GM19193 (cell line): ENCODE measurements around the gene DENND1B.

Experiments
- POLR2A ChIP-seq: IDR thresholded peaks from 4 replicates; pipeline ENCODE4 v1.6.1; 2011; ENCODE audit not compliant: insufficient read depth, insufficient read length; ENCODE audit errors: extremely low read depth

Gene DENND1B, protein sequence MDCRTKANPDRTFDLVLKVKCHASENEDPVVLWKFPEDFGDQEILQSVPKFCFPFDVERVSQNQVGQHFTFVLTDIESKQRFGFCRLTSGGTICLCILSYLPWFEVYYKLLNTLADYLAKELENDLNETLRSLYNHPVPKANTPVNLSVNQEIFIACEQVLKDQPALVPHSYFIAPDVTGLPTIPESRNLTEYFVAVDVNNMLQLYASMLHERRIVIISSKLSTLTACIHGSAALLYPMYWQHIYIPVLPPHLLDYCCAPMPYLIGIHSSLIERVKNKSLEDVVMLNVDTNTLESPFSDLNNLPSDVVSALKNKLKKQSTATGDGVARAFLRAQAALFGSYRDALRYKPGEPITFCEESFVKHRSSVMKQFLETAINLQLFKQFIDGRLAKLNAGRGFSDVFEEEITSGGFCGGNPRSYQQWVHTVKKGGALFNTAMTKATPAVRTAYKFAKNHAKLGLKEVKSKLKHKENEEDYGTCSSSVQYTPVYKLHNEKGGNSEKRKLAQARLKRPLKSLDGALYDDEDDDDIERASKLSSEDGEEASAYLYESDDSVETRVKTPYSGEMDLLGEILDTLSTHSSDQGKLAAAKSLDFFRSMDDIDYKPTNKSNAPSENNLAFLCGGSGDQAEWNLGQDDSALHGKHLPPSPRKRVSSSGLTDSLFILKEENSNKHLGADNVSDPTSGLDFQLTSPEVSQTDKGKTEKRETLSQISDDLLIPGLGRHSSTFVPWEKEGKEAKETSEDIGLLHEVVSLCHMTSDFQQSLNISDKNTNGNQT

DNA sequence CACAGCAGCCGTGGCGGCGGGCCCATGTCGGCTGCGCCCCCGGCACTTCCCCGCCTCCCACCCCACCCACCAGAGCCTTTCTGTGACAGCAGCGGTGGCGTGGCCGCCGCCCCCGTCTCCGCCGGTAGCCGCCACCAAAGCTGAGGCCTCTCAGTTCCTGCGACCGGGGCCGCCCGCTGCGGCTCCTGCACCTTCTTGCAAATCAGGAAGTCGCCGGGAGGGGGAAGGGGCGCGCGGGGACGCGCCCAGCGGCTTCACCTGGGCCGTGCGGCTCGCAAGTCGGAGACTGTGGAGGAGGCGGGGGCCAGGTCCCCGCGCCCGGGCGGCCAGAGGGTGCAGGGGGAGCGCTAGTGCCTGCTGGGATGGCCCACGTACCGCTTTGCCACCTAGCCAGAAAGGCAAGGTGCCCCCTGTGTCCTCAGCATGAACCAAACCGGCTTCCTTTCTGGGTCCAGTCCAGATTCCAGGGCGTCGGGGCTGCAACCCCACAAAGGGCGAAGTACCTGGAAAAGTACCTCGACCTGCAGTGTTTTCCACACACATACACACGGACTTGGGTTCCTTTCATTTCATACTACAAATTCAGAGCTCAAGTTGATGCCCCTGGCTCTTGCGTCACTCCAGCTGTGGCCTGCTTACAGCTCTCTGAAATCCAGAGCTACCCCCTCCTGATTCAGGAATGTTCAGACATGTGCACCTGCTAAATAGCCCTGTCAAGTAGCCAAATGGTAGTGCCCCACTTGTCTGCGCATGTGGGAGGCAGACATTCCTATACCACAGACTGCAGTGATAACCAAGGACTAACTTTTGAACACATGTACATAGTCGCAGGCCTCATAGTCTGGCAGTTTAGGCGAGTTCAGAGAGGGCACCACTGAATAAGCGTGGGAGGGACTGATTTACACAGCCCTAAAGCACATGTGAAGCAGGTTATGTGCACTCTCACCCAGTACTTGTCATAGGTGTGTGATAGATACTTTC, at the start of gene DENND1B:
TSS of gene DENND1B (minus strand) at position 199 of the 981 bp plus-strand sequence. CDS start 325 bp downstream, outside the sequence.
- no peak for TF ChIP-seq POLR2A

DNA sequence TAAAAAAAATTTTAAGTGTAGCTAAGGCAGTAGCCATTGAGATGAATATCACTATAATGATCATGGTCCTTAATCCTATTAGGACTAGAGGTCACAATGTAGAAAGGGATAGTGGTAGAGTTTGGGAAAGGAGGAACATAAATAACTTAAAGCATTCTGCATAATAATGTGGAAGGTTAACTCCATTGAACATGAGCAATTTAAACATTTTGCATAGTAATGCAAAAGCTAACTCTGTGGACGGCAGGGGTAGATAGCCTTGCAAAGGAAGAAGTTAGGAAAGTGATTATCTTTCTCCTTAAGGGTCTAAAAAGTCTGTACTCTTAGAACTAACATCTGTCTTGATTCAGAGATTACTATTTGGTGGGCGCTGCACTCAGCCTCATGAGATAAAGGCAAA, 39.0 kb upstream of the DENND1B start:
- TF ChIP-seq POLR2A: no peak

DNA sequence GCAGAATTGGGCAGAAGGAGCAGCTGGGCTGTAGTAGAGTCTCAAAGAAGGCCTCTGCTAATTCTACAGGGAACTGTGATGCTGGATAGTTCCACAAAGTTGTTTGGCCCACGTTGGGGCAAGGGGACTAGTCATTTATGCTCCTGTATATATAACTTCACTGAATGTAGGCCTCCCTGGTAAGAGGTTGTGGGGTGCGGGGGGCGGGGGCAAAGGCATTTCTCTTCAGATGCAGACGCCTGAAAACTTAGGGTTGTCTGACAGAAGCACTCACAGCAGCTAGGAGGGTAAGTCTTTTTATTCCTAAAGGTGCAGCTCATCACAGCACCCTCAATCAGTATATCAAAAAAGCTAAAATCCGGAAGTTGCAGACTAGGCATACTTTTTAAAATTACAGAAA, 38.5 kb upstream of the DENND1B start:
- no peak for TF ChIP-seq POLR2A

DNA sequence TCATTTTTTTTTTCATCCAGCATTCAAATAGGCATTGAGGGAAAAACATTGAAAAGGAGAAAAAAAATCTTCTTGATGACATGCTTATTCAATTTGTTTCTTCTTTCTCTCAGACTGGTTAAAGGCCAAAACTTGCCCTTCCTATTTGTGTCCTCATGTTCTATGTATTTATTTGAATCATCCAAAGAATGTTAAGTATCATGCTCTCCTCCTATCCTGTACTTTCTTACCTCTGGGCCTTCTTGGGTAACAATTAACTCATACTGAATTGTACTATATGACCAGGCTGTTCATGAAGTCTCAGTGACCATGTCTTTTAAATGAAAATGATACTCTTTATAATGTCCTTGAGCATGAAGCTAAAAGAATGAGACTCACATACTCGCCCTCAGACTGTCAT, 36.5 kb upstream of the DENND1B start:
- no peak for TF ChIP-seq POLR2A

DNA sequence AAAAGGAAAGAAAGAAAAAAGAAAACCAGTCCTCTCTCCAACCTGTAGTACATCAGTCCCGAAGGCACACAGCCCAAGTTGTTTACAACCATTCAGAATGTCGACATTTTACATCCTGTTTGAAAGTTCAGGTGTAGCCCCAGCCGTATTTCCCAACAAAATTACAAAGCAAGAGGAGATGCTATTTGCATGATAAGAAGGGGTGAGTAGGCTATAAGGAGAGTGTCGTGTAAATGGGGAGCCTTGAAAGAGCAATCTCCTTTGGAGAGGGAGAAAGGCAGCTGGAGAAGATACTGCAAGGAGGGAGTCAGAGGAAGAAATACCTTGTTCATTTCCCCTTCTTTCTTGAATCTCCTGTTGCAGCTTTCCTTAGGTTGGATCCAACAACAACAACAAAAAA, 35.5 kb upstream of the DENND1B start:
- TF ChIP-seq POLR2A: no peak

DNA sequence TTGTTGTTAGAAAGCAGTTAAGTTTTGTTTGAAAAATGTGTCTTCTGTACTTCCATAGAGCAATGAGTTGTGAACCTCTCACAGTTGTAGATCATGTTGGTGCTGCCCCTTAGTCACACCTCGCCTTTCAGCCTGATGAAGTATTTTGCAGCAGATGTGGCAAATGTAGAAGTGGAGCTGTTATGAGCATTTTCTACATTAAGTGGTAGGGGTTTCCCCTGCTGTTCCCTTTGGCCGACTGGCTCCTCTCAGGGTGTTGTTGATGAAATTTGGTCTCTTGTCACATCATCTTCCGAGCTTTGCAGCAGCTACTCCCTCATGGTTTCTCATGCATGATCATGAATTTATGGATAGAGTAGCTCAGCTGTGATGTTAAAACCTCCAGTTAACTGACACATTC, 33.6 kb upstream of the DENND1B start:
- no peak for TF ChIP-seq POLR2A

DNA sequence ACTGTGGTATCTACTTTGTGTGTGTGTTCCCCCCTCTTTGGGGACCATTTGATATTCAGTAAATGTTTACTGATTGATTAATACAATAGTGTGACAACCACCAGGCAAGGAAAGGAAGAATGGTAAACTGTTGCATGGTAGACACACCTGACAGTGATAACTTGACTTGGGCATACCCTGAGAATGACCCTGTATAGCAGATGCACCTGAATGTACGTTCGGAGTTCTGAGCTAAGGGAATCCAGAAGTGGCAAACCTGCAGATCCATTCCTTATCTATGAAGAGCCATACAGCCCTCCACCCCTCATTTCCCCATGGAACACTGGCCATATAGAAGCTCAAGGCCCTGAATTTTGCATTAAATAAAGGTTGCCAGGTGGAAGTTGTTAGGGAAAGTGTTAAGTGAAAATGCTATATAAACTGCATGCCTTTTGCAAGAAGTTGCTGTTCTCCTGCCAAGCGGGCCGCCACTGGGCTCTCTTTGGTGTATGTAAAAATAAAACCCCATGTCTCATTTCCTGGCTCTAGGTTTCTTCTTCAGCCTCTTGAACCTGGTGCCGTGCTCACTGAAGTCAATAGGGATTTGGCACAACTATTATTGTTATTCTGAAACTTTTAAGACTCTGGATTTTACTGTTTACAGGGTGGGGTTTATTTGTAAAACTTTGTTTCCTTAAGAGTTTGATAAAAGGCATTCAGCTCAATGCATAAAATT, 32.6 kb upstream of the DENND1B start:
- TF ChIP-seq POLR2A: no peak

DNA sequence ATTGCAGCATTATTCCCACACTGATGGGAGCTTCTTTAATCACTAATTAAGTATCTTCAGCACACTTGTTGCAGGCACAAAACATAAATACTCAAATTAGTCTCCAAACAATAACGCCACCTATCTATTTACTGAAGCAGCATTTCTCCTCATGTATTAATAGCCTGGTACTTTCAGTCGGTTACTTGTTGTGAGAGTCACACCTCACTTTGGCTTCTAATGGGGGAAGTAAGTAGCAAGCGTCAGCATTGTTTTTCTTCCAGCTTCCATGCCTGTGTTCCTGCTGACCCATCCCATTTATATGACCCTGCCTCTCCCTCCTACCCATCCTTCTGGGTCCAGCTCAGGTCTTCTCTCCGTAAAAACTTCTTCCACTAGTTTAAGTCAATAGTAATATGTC, 31.9 kb upstream of the DENND1B start:
- no peak for TF ChIP-seq POLR2A

DNA sequence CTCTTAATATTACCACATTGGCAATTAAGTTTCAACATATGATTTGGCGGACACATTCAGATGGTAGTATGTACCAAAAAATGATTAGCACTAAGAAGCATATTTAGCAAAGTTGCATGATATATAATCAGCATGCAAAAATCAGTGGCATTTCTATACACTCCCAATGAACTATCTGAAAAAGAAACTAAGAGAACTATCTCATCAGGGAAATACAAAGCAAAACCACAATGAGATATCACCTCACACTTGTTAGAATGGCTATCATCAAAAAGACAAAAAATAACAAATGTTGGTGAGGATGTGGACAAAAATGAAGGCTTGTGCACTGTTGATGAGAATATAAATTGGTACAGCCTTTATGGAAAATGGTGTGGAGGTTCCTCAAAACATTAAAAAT, 31.4 kb upstream of the DENND1B start:
- TF ChIP-seq POLR2A: no peak

DNA sequence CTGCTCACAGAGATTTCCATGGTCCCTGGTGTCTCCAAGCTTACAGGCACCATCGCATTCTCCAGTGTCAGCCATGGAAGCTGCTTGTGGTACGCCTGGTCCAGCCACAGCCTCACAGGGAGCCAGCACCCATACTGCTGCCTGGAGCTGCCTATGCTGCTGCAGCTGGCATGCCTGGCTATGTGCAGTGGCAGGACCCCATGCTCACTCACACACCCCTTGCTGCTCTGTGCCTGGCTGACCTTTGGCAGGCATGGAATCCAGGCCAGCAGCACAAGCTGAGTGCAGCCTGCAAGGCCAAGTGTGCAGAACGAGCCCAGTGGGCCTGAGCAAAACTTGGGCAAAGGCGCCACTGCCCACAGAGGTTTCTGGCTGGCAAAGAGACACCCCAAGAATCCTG, 26.4 kb upstream of the DENND1B start:
- TF ChIP-seq POLR2A: no peak

DNA sequence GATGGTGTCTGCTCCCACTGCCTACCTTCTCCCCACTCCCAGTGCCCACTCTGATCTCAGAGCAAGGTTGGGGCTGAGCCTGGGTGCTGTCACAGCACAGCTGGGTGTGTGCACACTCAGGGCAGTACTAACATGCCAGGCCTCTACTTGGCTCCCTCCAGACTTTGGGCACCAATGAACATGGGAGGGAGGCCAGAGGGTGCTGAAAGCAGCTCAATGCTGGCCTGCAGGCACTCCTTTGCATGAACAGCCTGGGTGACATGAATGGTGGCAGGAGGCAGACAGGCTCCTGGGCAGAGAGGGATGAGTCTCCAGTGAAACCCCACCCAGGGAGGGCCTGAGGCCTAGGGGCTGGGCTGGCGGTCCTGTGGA, 25.8 kb upstream of the DENND1B start:
- TF ChIP-seq POLR2A: no peak

DNA sequence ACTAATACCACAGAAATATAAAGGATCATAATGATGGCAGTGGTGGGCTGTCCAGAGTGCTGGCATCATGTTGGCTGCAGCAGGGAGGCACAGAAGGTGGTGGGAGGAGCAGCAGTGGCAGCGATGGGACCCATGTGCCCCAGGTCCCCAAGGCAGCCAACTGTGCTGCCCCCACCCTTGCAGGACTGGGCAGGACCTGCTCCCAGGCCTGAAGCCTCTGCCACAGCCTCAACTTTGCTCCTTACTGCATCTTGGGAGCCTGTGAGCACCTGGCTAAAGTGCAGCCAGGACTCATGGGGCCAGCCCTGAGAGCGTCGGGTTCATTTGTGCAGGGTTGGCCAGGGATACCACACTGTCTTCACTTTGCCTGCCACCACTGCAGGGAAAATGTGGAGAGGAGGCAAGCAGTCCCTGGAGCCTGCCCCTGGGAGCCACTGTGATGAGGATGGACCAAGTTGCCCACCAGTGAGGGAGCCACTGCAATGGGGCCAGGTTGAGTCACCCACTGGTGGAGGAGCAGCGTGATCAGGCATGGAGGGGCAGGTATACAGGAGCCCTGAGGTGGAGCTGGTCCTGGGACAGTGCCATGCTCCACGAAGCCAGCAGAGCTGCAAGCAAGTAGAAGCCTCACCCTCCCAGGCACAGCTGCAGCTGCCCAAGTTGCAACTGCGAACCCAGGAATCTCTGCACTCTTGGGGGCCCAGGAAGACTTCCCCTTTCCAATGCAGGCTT, 25.3 kb upstream of the DENND1B start:
- no peak for TF ChIP-seq POLR2A

DNA sequence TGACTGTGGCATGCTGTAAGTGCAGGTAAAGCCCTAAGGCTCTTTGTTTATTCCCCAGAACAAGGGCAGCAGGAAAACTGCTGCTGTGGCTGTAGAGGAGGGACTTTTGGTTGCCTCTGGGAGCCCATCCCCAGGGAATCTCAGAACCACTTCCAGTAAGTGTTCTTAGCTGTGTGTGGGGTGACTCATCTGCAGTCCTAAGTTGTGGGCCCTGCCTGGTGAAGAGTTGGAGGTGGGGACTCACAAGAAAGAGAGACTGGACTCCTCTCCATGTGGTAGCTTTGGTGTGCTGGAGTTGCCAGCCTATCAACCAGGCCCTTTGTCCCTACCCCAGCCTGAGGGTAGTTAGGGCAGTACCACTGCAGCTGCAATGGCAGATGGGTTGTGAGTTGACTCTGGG, 24.0 kb upstream of the DENND1B start:
- TF ChIP-seq POLR2A: no peak

DNA sequence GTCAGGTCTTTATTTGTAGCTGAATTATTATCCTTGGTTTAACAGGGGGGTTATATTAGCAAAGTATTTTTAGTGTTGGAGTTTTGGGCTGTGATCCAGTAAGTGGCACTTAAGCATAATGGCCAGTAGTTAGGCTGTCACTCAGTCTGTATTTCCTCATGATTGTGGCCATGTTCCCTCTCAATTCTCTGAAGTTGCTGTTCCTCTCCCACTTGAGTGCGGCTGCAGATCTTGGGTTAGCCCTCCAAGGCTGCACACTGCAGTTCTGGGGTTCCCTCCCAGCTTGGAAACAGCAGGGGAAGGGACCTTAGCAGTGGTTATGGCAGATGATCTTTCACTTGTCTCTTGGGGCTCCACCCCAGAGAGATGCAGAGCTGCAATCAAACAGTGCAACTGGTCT, 23.2 kb upstream of the DENND1B start:
- TF ChIP-seq POLR2A: no peak

DNA sequence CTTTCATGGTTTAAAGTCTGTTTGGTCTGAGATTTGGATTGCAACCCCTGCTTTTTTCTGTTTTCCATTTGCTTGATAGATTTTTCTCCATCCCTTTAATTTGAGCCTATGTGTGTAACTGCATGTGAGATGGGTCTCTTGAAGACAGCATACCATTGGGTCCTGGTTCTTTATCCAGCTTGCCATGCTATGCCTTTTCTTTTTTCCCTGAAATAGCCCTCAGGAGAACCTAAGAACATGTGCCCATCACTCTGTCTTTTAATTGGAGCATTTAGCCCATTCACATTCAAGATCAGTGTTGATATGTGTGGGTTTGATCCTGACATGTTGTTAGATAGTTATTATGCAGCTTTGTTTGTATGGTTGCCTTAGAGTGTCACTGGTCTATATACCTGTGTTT, 21.7 kb upstream of the DENND1B start:
- TF ChIP-seq POLR2A: no peak
